H1 (cell line): Measurements from ENCODE around the gene ELMO3. TPM values are rescaled to one million over a fixed set of nuclear protein-coding genes. Genes with fewer than 3 reads are reported as not detected.
A peak's percentile ranks its signal among the peaks of the same experiment; 100 is the strongest.

Experiments
- BCL11A ChIP-seq, 2 experiments: IDR thresholded peaks; one replicate each; pipeline ENCODE4 v1.6.1; 2011; ENCODE audit warnings: low read depth in 2 of 2, low read length in 2 of 2, mild to moderate bottlenecking in 2 of 2
- CHD2 ChIP-seq: IDR thresholded peaks from 2 replicates; pipeline ENCODE4 v1.6.1; 2012; ENCODE audit warnings: low read length, improper control_type of control experiment
- EP300 ChIP-seq, 2 experiments: IDR thresholded peaks; 1 replicate in 1 of 2; 2 replicates in 1 of 2; pipeline ENCODE4 v1.6.1; 2011 to 2012; ENCODE audit warnings: low read depth in 2 of 2, low read length in 2 of 2, mild to moderate bottlenecking in 2 of 2, borderline replicate concordance in 1 of 2, inconsistent platforms in 1 of 2, moderate library complexity in 1 of 2
- EZH2 ChIP-seq: fragments of 200-600 bp; sonication (generic); IDR thresholded peaks from 2 replicates; pipeline ENCODE4 v1.7.1; 2012; ENCODE audit warnings: low read depth, mild to moderate bottlenecking, moderate library complexity, low read length, inconsistent platforms; ENCODE audit not compliant: severe bottlenecking
- HDAC2 ChIP-seq, 2 experiments: fragments of 300-600 bp in 1 of 2; sonication (generic) in 1 of 2; IDR thresholded peaks; 2 replicates each; pipeline ENCODE4 v1.6.1; 2011 to 2012; ENCODE audit warnings: low read depth in 2 of 2, low read length in 2 of 2, mild to moderate bottlenecking in 2 of 2, moderate library complexity in 2 of 2, borderline replicate concordance in 1 of 2, inconsistent platforms in 1 of 2
- HDAC6 ChIP-seq: IDR thresholded peaks from one replicate; pipeline ENCODE4 v1.7.1; 2012; ENCODE audit warnings: low read depth, mild to moderate bottlenecking, inconsistent platforms, low read length, moderate library complexity
- NANOG ChIP-seq: IDR thresholded peaks from 2 replicates; pipeline ENCODE4 v1.6.1; 2011; ENCODE audit warnings: low read length, low read depth, mild to moderate bottlenecking, inconsistent platforms; ENCODE audit not compliant: insufficient read depth, poor library complexity, severe bottlenecking
- SUZ12 ChIP-seq: fragments of 200-600 bp; sonication (generic); IDR thresholded peaks from 2 replicates; pipeline ENCODE4 v1.6.1; 2012; ENCODE audit warnings: mild to moderate bottlenecking, inconsistent platforms, low read length, moderate library complexity, mixed read lengths
- polyA plus RNA-seq, 7 experiments: library from polyadenylated mRNA; depleted of rRNA in 3 of 7; stranded (reverse) in 5 of 7; unstranded in 2 of 7; fragments of >200 nt in 5 of 7; fragments of 200-250 nt in 2 of 7; gene quantifications; 1 replicate in 5 of 7; 2 replicates in 1 of 7; 4 replicates in 1 of 7; pipeline versions ENCODE4 v1.2.1 to v1.2.3, GENCODE V29; 2011 to 2013; ENCODE audit warnings: missing spikeins in 2 of 7, mixed read lengths in 2 of 7
- total RNA-seq: library from RNA; stranded (reverse); fragmentation: NEBNext Ultra II Directional; extraction: Animal tissue kit (Norgen Biotek cat#: 25700); gene quantifications from 2 replicates; pipeline ENCODE4 v1.2.1, GENCODE V29; 2021

ELMO3 gene
- total and polyA plus RNA-seq, 2 of the 8 experiments (the other 6 are each of a cell fraction or from before 2014, with no cell fraction given): 9.6 to 10.9 TPM

- TF ChIP-seq HDAC6 (no peak), EZH2 (peak; percentile 37), HDAC2 (IDR thresholded peaks at IDR 0.05; ENCODE audit: borderline replicate concordance in 1 of 2, low read depth in 2 of 2, low read length in 2 of 2) (peak; percentile 2 to 50; a peak in 1 of 4 replicates), BCL11A (IDR thresholded peaks at IDR 0.05; ENCODE audit: low read depth in 2 of 2, low read length in 2 of 2) (no peak), CHD2 (no peak), SUZ12 (peak; percentile 25; the same call in 1 of the 2 replicates), NANOG (no peak), EP300 (IDR thresholded peaks at IDR 0.05; ENCODE audit: borderline replicate concordance in 1 of 2, low read depth in 2 of 2, low read length in 2 of 2) (no peak)
Measured at GRCh38 chr16:67177743-67178699, 20.9 kb upstream of the ELMO3 start (continued).
